Small intestine (tissue), 16 donors: ENCODE results near the gene EPC1. TPM values are rescaled to one million over a fixed set of nuclear protein-coding genes. Genes with fewer than 3 reads are reported as not detected.
"Not testable (repeated sequence)": the region's sequence is repeated elsewhere in the genome, so short reads cannot be mapped to it uniquely, and the experiment has no call there.

ENCODE experiments used
- DNase-seq, 2 donors: peaks; one replicate each; pipeline versions ENCODE4 v3.0.0 to v3.0.0-alpha.2; 2013
- FAIRE-seq: peaks from 2 replicates; lab custom pipeline; 2012; peaks lifted over from hg19 to GRCh38; lab: Jason Lieb, UNC
- H3K27ac ChIP-seq, 3 donors: one replicate each; pipeline ENCODE4 v1.5.1; 2013; ENCODE audit warnings: low read length in 2 of 3, mild to moderate bottlenecking in 2 of 3, control low read depth in 1 of 3, inconsistent platforms in 1 of 3, low read depth in 1 of 3, moderate library complexity in 1 of 3
- H3K27me3 ChIP-seq, 3 donors: one replicate each; pipeline ENCODE4 v1.6.1; 2013; ENCODE audit warnings: low read length in 3 of 3, inconsistent platforms in 1 of 3; ENCODE audit not compliant: control insufficient read depth in 3 of 3, insufficient read depth in 3 of 3
- H3K36me3 ChIP-seq, 3 donors: one replicate each; pipeline ENCODE4 v1.6.1; 2013; ENCODE audit warnings: low read length in 3 of 3, inconsistent platforms in 1 of 3, low read depth in 1 of 3, mild to moderate bottlenecking in 1 of 3, moderate library complexity in 1 of 3; ENCODE audit not compliant: control insufficient read depth in 3 of 3, insufficient read depth in 2 of 3
- H3K4me1 ChIP-seq, 3 donors: one replicate each; pipeline ENCODE4 v1.6.1; 2013; ENCODE audit warnings: low read length in 2 of 3, inconsistent platforms in 1 of 3, low read depth in 1 of 3, mild to moderate bottlenecking in 1 of 3, moderate library complexity in 1 of 3; ENCODE audit not compliant: control insufficient read depth in 3 of 3, insufficient read depth in 2 of 3
- H3K4me3 ChIP-seq, 3 donors: one replicate each; pipeline ENCODE4 v1.5.1; 2013; ENCODE audit warnings: low read length in 3 of 3, control low read depth in 1 of 3, inconsistent platforms in 1 of 3, low read depth in 1 of 3, mild to moderate bottlenecking in 1 of 3, moderate library complexity in 1 of 3
- H3K9me3 ChIP-seq, 2 donors: one replicate each; pipeline ENCODE4 v1.6.1; 2013; ENCODE audit warnings: low read depth in 1 of 2, low read length in 1 of 2; ENCODE audit not compliant: control insufficient read depth in 2 of 2, insufficient read depth in 1 of 2
- WGBS, 3 donors: extraction: QIAGEN DNeasy Blood & Tissue Kit; methylation state at CpG; one replicate each; pipeline ENCODE4 v1.1.7; 2013; 5-methylcytosine and 5-hydroxymethylcytosine counted together
- long read RNA-seq, 10 donors: transcript quantifications; one replicate each; lab custom pipeline, GENCODE V29; 2026
- polyA plus RNA-seq, 4 donors: library from polyadenylated mRNA; stranded (reverse) in 3 of 4; unstranded in 1 of 4; fragments of 200-250 nt in 3 of 4; fragments of 120-200 nt in 1 of 4; gene quantifications; one replicate each; pipeline versions ENCODE4 v1.2.1 to v1.2.3, GENCODE V29; 2013
- donor health status: healthy with polysubstance abuse.
- donor health status: control.
- donor health status: control.
- donor health status: Bipolar disorder and iron deficiency.
- donor health status: healthy.

Gene EPC1
- 10 to 100 TPM; 12.8 to 42.6 (median 13.3) TPM for polyA plus RNA-seq
- long read RNA-seq, donor 1, full-length matches to known transcripts = 12 of 29 reads
- long read RNA-seq, donor 1, partial matches to known transcripts = 17 of 29 reads
- long read RNA-seq, donor 1, other reads (novel, unspliced or antisense) = 0 of 29 reads
- long read RNA-seq, donor 2, partial matches to known transcripts = 0 of 1 reads
- long read RNA-seq, donor 2, other reads (novel, unspliced or antisense) = 0 of 1 reads
- long read RNA-seq, donor 3, partial matches to known transcripts = 0 of 5 reads
- long read RNA-seq, donor 3, other reads (novel, unspliced or antisense) = 0 of 5 reads
- long read RNA-seq, donor 4 = 0 reads
- long read RNA-seq, donor 5 = 0 reads
- long read RNA-seq, donor 6, partial matches to known transcripts = 0 of 2 reads
- long read RNA-seq, donor 6, other reads (novel, unspliced or antisense) = 0 of 2 reads
- long read RNA-seq, donor 7 = 0 reads
- long read RNA-seq, donor 8 = 0 reads
- long read RNA-seq, donor 9 = 0 reads
- long read RNA-seq, donor 10, full-length matches to known transcripts = 4 of 4 reads
- long read RNA-seq, donor 10, partial matches to known transcripts = 0 of 4 reads
- long read RNA-seq, donor 10, other reads (novel, unspliced or antisense) = 0 of 4 reads

- WGBS, 3 donors = 1% methylated on average over 70 to 97 of the region's 97 CpGs
- Histone ChIP-seq H3K27me3 (no peaks in the 10 kb centered on the region), H3K4me3 (peak within 1 kb of the TSS; percentile 79 to 99 (median 83)), H3K9me3 (no peaks in the 10 kb centered on the region), H3K4me1 (peaks cover 0 to 9% (median 2%) of the 10 kb centered on the region in 3 donors), H3K27ac (peak within 1 kb of the TSS; percentile 100), H3K36me3 (peaks cover 0 to 8% (median 0%) of the 10 kb centered on the region in 3 donors)
- FAIRE-seq (no peak), DNase-seq (peak; percentile 92 to 97)
Observed at GRCh38 chr10:32346551-32347362, at the start of gene EPC1. EPC1 (minus strand) TSS chr10:32347158; CDS start chr10:32346915, 243 bp downstream.

- Histone ChIP-seq H3K4me1 (no peaks in the 10 kb centered on the region), H3K4me3 (no peak overlapping the region), H3K27ac (peak overlapping the region in 1 of 3 donors; percentile 26), H3K27me3 (no peaks in the 10 kb centered on the region), H3K36me3 (no peaks in the 10 kb centered on the region), H3K9me3 (no peaks in the 10 kb centered on the region)
- DNase-seq (no peak), FAIRE-seq (no peak)
- WGBS, 3 donors = 52 to 85% (median 77%) methylated on average over 4 of the region's 4 CpGs
Observed at GRCh38 chr10:32393911-32394310, 47.0 kb upstream of the EPC1 start.

- H3K36me3 ChIP-seq = not testable (repeated sequence)
Observed at GRCh38 chr10:32392284-32392683, 45.3 kb upstream of the EPC1 start.

GRCh38 chr10:32390193-32390592, 43.2 kb upstream of the EPC1 start:
- no peaks in the 10 kb centered on the region for H3K36me3 ChIP-seq
- no peaks in the 10 kb centered on the region for H3K9me3 ChIP-seq
- no peak overlapping the region for H3K27ac ChIP-seq
- no peaks in the 10 kb centered on the region for H3K27me3 ChIP-seq
- H3K4me1 ChIP-seq = no peaks in the 10 kb centered on the region
- H3K4me3 ChIP-seq = no peak overlapping the region
- no peak for DNase-seq
- WGBS, 3 donors = 86 to 90% (median 88%) methylated on average over 3 of the region's 3 CpGs
- FAIRE-seq = no peak

More at GRCh38 chr10:32392284-32392683, 45.3 kb upstream of the EPC1 start:
- not testable (repeated sequence) for H3K9me3 ChIP-seq, H3K27ac ChIP-seq, DNase-seq, H3K4me3 ChIP-seq, H3K27me3 ChIP-seq, FAIRE-seq, H3K4me1 ChIP-seq

- FAIRE-seq (no peak), DNase-seq (no peak)
- no peak overlapping the region for H3K27ac ChIP-seq
- no peaks in the 10 kb centered on the region for H3K36me3 ChIP-seq
- H3K9me3 ChIP-seq = no peaks in the 10 kb centered on the region
- no peaks in the 10 kb centered on the region for H3K4me1 ChIP-seq
- no peaks in the 10 kb centered on the region for H3K27me3 ChIP-seq
- no peak overlapping the region for H3K4me3 ChIP-seq
- 64 to 72% (median 68%) methylated on average over 6 of the region's 6 CpGs for WGBS, 3 donors
Observed at GRCh38 chr10:32388258-32389027, 41.5 kb upstream of the EPC1 start.

- 72 to 86% (median 82%) methylated on average over 7 of the region's 7 CpGs for WGBS, 3 donors
- Histone ChIP-seq H3K9me3 (no peaks in the 10 kb centered on the region), H3K27me3 (no peaks in the 10 kb centered on the region), H3K4me3 (no peak overlapping the region), H3K4me1 (no peaks in the 10 kb centered on the region), H3K27ac (no peak overlapping the region), H3K36me3 (no peaks in the 10 kb centered on the region)
- FAIRE-seq (no peak), DNase-seq (no peak)
Observed at GRCh38 chr10:32386623-32387260, 39.8 kb upstream of the EPC1 start.

GRCh38 chr10:32384171-32384570, 37.2 kb upstream of the EPC1 start:
- Histone ChIP-seq H3K4me3 (no peak overlapping the region), H3K27me3 (no peaks in the 10 kb centered on the region), H3K9me3 (no peaks in the 10 kb centered on the region), H3K4me1 (no peaks in the 10 kb centered on the region), H3K36me3 (no peaks in the 10 kb centered on the region), H3K27ac (no peak overlapping the region)
- WGBS, 3 donors = 83 to 90% (median 89%) methylated on average over 4 of the region's 4 CpGs
- no peak for DNase-seq
- no peak for FAIRE-seq
